GM18526 (cell line): ENCODE measurements around the gene AJUBA.

Source experiments
- POLR2A ChIP-seq: IDR thresholded peaks from 3 replicates; pipeline ENCODE4 v1.6.1; 2011; ENCODE audit not compliant: insufficient read length; ENCODE audit errors: extremely low read depth

AJUBA gene

GRCh38 chr14:22977684-22978486 is 4.5 kb downstream of the AJUBA start:
- TF ChIP-seq POLR2A: no peak

GRCh38 chr14:22977434-22977683 is 5.0 kb downstream of the AJUBA start:
- no peak for TF ChIP-seq POLR2A

GRCh38 chr14:22976620-22977433 is 5.5 kb downstream of the AJUBA start:
- no peak for TF ChIP-seq POLR2A

GRCh38 chr14:22974530-22975313 is 7.6 kb downstream of the AJUBA start:
- TF ChIP-seq POLR2A: no peak

GRCh38 chr14:22973217-22974032 is 8.9 kb downstream of the AJUBA start:
- no peak for TF ChIP-seq POLR2A

GRCh38 chr14:22972313-22972930 is 9.9 kb downstream of the AJUBA start:
- TF ChIP-seq POLR2A: no peak

GRCh38 chr14:22971152-22971551 is 11.2 kb downstream of the AJUBA start:
- no peak for TF ChIP-seq POLR2A

GRCh38 chr14:22966783-22967269 is 15.5 kb downstream of the AJUBA start:
- no peak for TF ChIP-seq POLR2A

GRCh38 chr14:22962061-22962676 is 20.2 kb downstream of the AJUBA start:
- no peak for TF ChIP-seq POLR2A

- no peak for TF ChIP-seq POLR2A
Measured at GRCh38 chr14:22955702-22956569, 26.4 kb downstream of the AJUBA start.

GRCh38 chr14:22952418-22952817 is 29.9 kb downstream of the AJUBA start:
- no peak for TF ChIP-seq POLR2A

GRCh38 chr14:22945642-22946041 is 36.7 kb downstream of the AJUBA start:
- no peak for TF ChIP-seq POLR2A

GRCh38 chr14:22939684-22940083 is 42.7 kb downstream of the AJUBA start:
- no peak for TF ChIP-seq POLR2A

GRCh38 chr14:22935156-22935555 is 47.2 kb downstream of the AJUBA start:
- TF ChIP-seq POLR2A: no peak
